NCI-H345 treated with DMSO at 0.1 percent for 48 hours (cell line): ENCODE measurements around the gene PECR.

Source experiments
- DNase-seq: peaks from one replicate; lab custom pipeline; 2025; ENCODE audit not compliant: unreplicated experiment; lab: John Stamatoyannopoulos, UW

Gene PECR

GRCh38 chr2:216081487-216082116 is at the start of gene PECR, which contains the start of gene TMEM169:
Gene PECR (minus strand): TSS chr2:216081809. CDS start chr2:216081741, 68 bp downstream.
Gene TMEM169 (plus strand): TSS chr2:216081919. CDS start chr2:216095964, 14,045 bp downstream.
- DNase-seq, result peak; percentile 69

GRCh38 chr2:216130346-216130971 is 48.9 kb upstream of the PECR start:
- no peak for DNase-seq

GRCh38 chr2:216126943-216127342 is 45.3 kb upstream of the PECR start:
- no peak for DNase-seq

- no peak for DNase-seq
Observed at GRCh38 chr2:216121255-216121654, 39.6 kb upstream of the PECR start.

- no peak for DNase-seq
Observed at GRCh38 chr2:216119986-216120385, 38.4 kb upstream of the PECR start.

GRCh38 chr2:216119146-216119545 is 37.5 kb upstream of the PECR start:
- no peak for DNase-seq

GRCh38 chr2:216118474-216118873 is 36.9 kb upstream of the PECR start:
- DNase-seq, result no peak

- DNase-seq, result no peak
Observed at GRCh38 chr2:216117561-216118340, 36.1 kb upstream of the PECR start.

- no peak for DNase-seq
Observed at GRCh38 chr2:216116418-216116817, 34.8 kb upstream of the PECR start.

GRCh38 chr2:216114714-216115531 is 33.3 kb upstream of the PECR start:
- peak; percentile 100 for DNase-seq

GRCh38 chr2:216114382-216114713 is 32.7 kb upstream of the PECR start:
- no peak for DNase-seq

- no peak for DNase-seq
Observed at GRCh38 chr2:216113572-216113971, 32.0 kb upstream of the PECR start.

GRCh38 chr2:216112926-216113325 is 31.3 kb upstream of the PECR start:
- DNase-seq, result no peak

GRCh38 chr2:216111122-216111521 is 29.5 kb upstream of the PECR start:
- no peak for DNase-seq

GRCh38 chr2:216110620-216111019 is 29.0 kb upstream of the PECR start:
- no peak for DNase-seq

GRCh38 chr2:216109962-216110614 is 28.5 kb upstream of the PECR start:
- no peak for DNase-seq

- DNase-seq, result peak; percentile 96
Observed at GRCh38 chr2:216108967-216109921, 27.6 kb upstream of the PECR start, which contains the start of gene XRCC5. Gene XRCC5 (plus strand): TSS chr2:216109348. CDS start chr2:216109437, 89 bp downstream.

- no peak for DNase-seq
Observed at GRCh38 chr2:216108310-216108966, 26.8 kb upstream of the PECR start.

GRCh38 chr2:216107760-216108159 is 26.2 kb upstream of the PECR start:
- no peak for DNase-seq
